ENCODE data around the gene ANKRD12.
"Not testable (repeated sequence)": the region's sequence is repeated elsewhere in the genome, so short reads cannot be mapped to it uniquely, and the experiment has no call there.

The ANKRD12 gene

GRCh38 chr18:9136315-9137155 lies at the start of gene ANKRD12:
Gene ANKRD12 (plus strand): TSS chr18:9136781. CDS start chr18:9182433, 45,652 bp downstream.
- peak; percentile 90 for DNase-seq (ENCODE audit: low read depth)
- peak within 1 kb of the TSS; percentile 65 for H3K4me3 ChIP-seq (ENCODE audit: low read depth, low read length)

DNA sequence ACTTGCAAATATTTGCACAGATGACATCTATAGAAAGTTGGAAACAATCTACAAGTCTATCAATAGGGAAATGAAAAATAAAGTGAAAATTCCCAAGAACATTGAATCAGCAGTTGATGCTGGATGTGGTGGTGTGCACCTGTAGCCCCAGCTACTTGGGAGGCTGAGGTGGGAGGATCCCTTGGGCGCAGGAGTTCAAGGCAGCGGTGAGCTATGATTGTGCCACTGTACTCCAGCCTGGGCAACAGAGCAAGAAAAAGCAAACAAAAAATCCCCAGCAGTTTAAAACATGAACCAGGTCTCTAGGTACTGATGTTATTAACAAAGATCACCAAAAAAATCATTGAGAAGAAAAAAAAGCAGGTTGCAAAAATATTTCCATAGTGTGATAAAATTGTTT lies 49.4 kb upstream of the ANKRD12 start:
- no peak for DNase-seq (ENCODE audit: low read depth)
- TF ChIP-seq, protein P1, sequence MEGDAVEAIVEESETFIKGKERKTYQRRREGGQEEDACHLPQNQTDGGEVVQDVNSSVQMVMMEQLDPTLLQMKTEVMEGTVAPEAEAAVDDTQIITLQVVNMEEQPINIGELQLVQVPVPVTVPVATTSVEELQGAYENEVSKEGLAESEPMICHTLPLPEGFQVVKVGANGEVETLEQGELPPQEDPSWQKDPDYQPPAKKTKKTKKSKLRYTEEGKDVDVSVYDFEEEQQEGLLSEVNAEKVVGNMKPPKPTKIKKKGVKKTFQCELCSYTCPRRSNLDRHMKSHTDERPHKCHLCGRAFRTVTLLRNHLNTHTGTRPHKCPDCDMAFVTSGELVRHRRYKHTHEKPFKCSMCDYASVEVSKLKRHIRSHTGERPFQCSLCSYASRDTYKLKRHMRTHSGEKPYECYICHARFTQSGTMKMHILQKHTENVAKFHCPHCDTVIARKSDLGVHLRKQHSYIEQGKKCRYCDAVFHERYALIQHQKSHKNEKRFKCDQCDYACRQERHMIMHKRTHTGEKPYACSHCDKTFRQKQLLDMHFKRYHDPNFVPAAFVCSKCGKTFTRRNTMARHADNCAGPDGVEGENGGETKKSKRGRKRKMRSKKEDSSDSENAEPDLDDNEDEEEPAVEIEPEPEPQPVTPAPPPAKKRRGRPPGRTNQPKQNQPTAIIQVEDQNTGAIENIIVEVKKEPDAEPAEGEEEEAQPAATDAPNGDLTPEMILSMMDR (IDR thresholded peaks at IDR 0.05; ENCODE audit: control insufficient read depth, extremely low read depth, insufficient read depth), result no peak
- no peak overlapping the region for H3K4me3 ChIP-seq (ENCODE audit: low read depth, low read length)

More at GRCh38 chr18:9136315-9137155, at the start of gene ANKRD12:
- TF ChIP-seq, protein P1 (IDR thresholded peaks at IDR 0.05; ENCODE audit: control insufficient read depth, extremely low read depth, insufficient read depth), result no peak

- TF ChIP-seq, protein P1 (IDR thresholded peaks at IDR 0.05; ENCODE audit: control insufficient read depth, extremely low read depth, insufficient read depth), result no peak
- H3K4me3 ChIP-seq (ENCODE audit: low read depth, low read length), result no peak overlapping the region
- DNase-seq (ENCODE audit: low read depth), result no peak
Observed at GRCh38 chr18:9088252-9088651, 48.3 kb upstream of the ANKRD12 start.

GRCh38 chr18:9088727-9089126 lies 47.9 kb upstream of the ANKRD12 start:
- DNase-seq (ENCODE audit: low read depth); H3K4me3 ChIP-seq (ENCODE audit: low read depth, low read length): not testable (repeated sequence)

DNA sequence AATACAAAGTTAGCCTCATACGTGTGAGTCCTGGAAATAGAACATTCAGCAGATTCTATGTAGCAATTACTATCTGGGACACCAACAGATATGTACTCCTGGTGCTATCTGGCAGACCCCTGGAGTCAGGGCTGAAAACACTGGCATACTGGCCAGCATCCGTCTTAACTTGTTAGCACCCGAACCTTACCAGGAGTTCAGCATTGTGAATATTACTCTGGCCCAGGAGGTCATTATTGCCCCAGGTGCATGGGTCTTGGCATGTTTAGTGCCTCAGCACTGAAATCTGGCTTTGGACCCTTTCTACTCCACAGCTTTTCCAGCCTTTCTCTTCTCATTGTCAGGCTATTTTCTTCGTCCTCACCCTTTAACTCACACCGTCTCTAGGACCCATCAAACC lies 46.0 kb upstream of the ANKRD12 start:
- no peak for DNase-seq (ENCODE audit: low read depth)
- no peak overlapping the region for H3K4me3 ChIP-seq (ENCODE audit: low read depth, low read length)
- TF ChIP-seq, protein P1 (IDR thresholded peaks at IDR 0.05; ENCODE audit: control insufficient read depth, extremely low read depth, insufficient read depth), result no peak

- no peak overlapping the region for H3K4me3 ChIP-seq (ENCODE audit: low read depth, low read length)
- TF ChIP-seq, protein P1 (IDR thresholded peaks at IDR 0.05; ENCODE audit: control insufficient read depth, extremely low read depth, insufficient read depth), result no peak
- DNase-seq (ENCODE audit: low read depth), result no peak
Observed at GRCh38 chr18:9091066-9091476, 45.5 kb upstream of the ANKRD12 start.

DNA sequence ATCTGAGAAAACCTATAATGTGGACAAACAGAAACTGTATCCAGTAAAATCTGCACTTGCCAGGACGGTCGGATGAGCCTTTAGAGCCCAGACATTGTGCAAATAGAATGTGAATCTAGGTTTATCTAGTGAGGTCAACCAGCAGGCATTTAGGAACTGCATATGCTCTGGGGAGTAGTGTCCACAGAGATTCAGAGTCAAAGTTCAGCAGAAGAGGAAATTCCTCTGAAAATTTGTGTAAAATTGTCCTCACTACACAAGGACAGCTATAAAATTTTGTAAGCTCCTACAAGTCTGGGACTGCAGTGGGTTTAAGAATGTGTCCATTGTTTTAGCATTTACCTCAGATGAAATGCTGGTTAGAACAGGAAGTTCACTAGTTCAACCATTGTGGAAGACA lies 43.9 kb upstream of the ANKRD12 start:
- DNase-seq (ENCODE audit: low read depth), result no peak
- TF ChIP-seq, protein P1 (IDR thresholded peaks at IDR 0.05; ENCODE audit: control insufficient read depth, extremely low read depth, insufficient read depth), result no peak
- H3K4me3 ChIP-seq (ENCODE audit: low read depth, low read length), result no peak overlapping the region

GRCh38 chr18:9093109-9093508 lies 43.5 kb upstream of the ANKRD12 start:
- DNase-seq (ENCODE audit: low read depth); H3K4me3 ChIP-seq (ENCODE audit: low read depth, low read length): not testable (repeated sequence)
